ENCODE results near the gene LRP3.

DNA sequence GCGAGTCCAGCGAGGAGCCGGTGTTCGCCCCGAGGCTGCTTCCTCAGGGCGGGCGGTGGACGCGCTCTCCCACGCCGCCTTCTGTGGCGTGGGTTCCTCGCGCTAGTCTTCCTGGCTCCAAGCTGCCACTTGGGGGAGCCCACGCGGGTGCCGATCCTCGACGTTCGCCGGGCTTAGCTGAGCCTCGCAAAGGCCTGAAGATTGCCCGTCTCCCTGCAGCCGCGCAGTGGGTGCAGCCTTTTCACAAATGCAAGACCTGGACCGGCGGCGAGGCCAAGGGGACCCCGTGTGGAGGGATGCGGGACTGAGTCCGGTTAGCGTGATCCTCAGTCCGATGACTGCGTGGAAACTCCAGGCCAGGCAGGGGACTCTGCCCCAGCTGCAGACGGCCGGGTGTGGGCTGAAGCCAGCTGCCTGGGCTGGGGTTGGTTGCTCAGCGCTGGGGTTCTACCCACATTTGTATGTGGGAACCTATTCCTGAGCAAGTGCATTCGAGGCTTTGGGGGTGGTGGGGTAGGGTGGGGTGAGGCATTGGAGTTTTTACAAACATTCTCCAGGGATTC lies 16.6 kb upstream of the LRP3 start:
- no peak for TF ChIP-seq POLR2A (IDR thresholded peaks at IDR 0.05)
- TF ChIP-seq, protein P1, sequence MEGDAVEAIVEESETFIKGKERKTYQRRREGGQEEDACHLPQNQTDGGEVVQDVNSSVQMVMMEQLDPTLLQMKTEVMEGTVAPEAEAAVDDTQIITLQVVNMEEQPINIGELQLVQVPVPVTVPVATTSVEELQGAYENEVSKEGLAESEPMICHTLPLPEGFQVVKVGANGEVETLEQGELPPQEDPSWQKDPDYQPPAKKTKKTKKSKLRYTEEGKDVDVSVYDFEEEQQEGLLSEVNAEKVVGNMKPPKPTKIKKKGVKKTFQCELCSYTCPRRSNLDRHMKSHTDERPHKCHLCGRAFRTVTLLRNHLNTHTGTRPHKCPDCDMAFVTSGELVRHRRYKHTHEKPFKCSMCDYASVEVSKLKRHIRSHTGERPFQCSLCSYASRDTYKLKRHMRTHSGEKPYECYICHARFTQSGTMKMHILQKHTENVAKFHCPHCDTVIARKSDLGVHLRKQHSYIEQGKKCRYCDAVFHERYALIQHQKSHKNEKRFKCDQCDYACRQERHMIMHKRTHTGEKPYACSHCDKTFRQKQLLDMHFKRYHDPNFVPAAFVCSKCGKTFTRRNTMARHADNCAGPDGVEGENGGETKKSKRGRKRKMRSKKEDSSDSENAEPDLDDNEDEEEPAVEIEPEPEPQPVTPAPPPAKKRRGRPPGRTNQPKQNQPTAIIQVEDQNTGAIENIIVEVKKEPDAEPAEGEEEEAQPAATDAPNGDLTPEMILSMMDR (IDR thresholded peaks at IDR 0.05 in 4 of 5, conservative IDR thresholded peaks at IDR 0.05 in 1 of 5) = peak in 3 of 5 experiments; percentile 40 to 47 (median 45)
